ENCODE results near the gene GATAD1.
"Not testable (repeated sequence)": the region's sequence is repeated elsewhere in the genome, so short reads cannot be mapped to it uniquely, and the experiment has no call there.

Gene GATAD1

GRCh38 chr7:92478711-92479110 is 31.4 kb downstream of the GATAD1 start:
- Histone ChIP-seq H3K36me3 (ENCODE audit: control insufficient read depth, insufficient read depth, low read length) (no peaks in the 10 kb centered on the region), H3K9me3 (ENCODE audit: control insufficient read depth, low read length) (no peaks in the 10 kb centered on the region), H3K4me1 (ENCODE audit: control insufficient read depth, insufficient read depth, low read length, poor library complexity, severe bottlenecking) (no peaks in the 10 kb centered on the region), H3K27me3 (replicated peaks; ENCODE audit: control insufficient read depth, insufficient read depth, low read length, poor library complexity, severe bottlenecking) (no peaks in the 10 kb centered on the region), H3K27ac (ENCODE audit: insufficient read depth, low read length, poor library complexity, severe bottlenecking) (no peak overlapping the region), H3K4me3 (ENCODE audit: insufficient read depth, low read depth, low read length, poor library complexity, severe bottlenecking) (no peak overlapping the region)
- DNase-seq, result no peak

DNA sequence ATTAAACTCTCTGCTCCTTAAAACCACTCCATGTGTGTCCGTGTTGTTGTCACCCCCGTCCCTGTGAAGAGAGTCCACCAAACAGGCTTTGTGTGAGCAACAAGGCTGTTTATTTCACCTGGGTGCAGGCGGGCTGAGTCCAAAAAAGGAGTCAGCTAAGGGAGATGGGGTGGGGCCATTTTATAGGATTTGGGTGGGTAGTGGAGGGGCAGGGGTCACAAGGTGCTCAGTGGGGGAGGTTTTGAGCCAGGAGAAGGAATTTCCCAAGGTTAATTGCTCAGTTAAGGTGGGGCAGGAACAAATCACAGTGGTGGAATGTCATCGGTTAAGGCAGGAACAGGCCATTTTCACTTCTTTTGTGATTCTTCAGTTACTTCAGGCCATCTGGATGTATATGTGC is 31.9 kb downstream of the GATAD1 start:
- not testable (repeated sequence) for H3K27ac ChIP-seq (ENCODE audit: insufficient read depth, low read length, poor library complexity, severe bottlenecking); H3K9me3 ChIP-seq (ENCODE audit: control insufficient read depth, low read length); H3K4me1 ChIP-seq (ENCODE audit: control insufficient read depth, insufficient read depth, low read length, poor library complexity, severe bottlenecking); H3K36me3 ChIP-seq (ENCODE audit: control insufficient read depth, insufficient read depth, low read length); H3K27me3 ChIP-seq (replicated peaks; ENCODE audit: control insufficient read depth, insufficient read depth, low read length, poor library complexity, severe bottlenecking); DNase-seq; H3K4me3 ChIP-seq (ENCODE audit: insufficient read depth, low read depth, low read length, poor library complexity, severe bottlenecking)

DNA sequence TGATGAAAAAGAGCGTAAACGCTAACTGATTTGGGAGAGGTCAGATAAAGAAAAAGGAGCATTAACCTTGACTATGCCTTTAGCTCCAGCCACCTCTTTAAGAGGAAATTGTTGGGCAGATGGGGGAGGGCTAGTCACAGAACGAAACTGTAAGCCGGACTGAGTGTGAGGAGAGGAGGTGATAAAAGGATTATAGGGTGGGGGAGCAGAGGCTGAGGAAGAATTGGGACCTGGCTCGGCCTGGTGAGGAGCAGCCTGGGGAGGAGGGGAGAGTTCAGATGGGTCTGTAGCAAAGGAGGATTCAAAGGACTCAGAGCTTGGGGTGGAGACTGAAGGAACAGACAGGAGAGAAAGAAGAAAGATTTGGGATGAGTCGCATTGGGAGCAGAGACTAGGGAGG is 36.3 kb downstream of the GATAD1 start:
- H3K27me3 ChIP-seq (replicated peaks; ENCODE audit: control insufficient read depth, insufficient read depth, low read length, poor library complexity, severe bottlenecking); DNase-seq; H3K4me3 ChIP-seq (ENCODE audit: insufficient read depth, low read depth, low read length, poor library complexity, severe bottlenecking); H3K9me3 ChIP-seq (ENCODE audit: control insufficient read depth, low read length); H3K36me3 ChIP-seq (ENCODE audit: control insufficient read depth, insufficient read depth, low read length); H3K27ac ChIP-seq (ENCODE audit: insufficient read depth, low read length, poor library complexity, severe bottlenecking); H3K4me1 ChIP-seq (ENCODE audit: control insufficient read depth, insufficient read depth, low read length, poor library complexity, severe bottlenecking): not testable (repeated sequence)

DNA sequence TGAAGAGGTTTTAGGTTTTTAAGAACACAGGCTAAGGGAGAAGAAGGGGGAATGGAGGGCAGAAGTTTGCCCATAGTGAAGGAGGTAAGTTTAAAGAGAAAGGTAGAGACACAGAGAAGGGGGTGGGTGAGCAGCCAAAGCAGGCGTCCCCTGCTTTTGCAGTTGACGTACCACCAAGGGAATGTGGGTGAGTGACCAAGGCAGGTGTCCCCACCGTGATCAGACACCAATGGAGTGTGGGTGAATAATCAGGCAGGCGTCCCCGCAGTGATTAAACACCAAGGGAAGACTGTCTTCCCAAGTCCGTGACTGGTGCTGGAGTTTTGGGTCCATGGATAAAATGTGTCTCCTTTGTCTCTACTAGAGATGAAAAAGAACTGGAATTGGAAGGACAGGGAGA is 36.9 kb downstream of the GATAD1 start:
- H3K27me3 ChIP-seq (replicated peaks; ENCODE audit: control insufficient read depth, insufficient read depth, low read length, poor library complexity, severe bottlenecking); H3K9me3 ChIP-seq (ENCODE audit: control insufficient read depth, low read length); H3K4me1 ChIP-seq (ENCODE audit: control insufficient read depth, insufficient read depth, low read length, poor library complexity, severe bottlenecking); H3K36me3 ChIP-seq (ENCODE audit: control insufficient read depth, insufficient read depth, low read length); H3K4me3 ChIP-seq (ENCODE audit: insufficient read depth, low read depth, low read length, poor library complexity, severe bottlenecking); H3K27ac ChIP-seq (ENCODE audit: insufficient read depth, low read length, poor library complexity, severe bottlenecking); DNase-seq: not testable (repeated sequence)

DNA sequence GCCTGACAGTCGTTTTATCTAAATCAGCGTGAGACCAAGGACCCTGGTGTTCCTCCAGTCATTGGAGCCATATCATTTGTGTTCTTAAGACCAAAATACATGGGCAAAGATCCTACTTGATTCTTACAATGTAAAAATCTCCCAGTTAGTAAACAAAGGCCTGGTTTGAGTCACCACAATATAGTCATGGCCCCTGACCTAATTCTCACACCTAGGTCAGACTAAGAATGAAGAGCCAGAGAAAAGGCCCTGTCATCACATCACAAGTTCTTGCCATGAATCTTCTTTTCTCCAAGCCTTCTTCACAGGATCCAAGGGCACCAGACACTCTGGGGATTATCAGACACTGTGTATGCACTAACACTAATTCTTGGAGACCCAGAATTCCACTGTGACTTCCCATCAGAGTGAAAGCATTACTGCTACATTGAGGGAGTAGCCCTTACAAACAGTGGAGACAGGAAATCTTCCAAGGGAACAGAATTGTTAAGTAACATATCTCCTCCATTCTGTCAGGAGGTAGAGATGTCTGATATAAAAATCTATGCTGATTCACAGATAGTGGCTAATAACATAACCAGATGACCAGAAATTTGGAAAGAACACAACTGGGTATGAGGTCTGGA is 38.1 kb downstream of the GATAD1 start:
- Histone ChIP-seq H3K9me3 (ENCODE audit: control insufficient read depth, low read length) (no peaks in the 10 kb centered on the region), H3K4me3 (ENCODE audit: insufficient read depth, low read depth, low read length, poor library complexity, severe bottlenecking) (no peak overlapping the region), H3K36me3 (ENCODE audit: control insufficient read depth, insufficient read depth, low read length) (peaks cover 12% of the 10 kb centered on the region), H3K27ac (ENCODE audit: insufficient read depth, low read length, poor library complexity, severe bottlenecking) (no peak overlapping the region), H3K27me3 (replicated peaks; ENCODE audit: control insufficient read depth, insufficient read depth, low read length, poor library complexity, severe bottlenecking) (no peaks in the 10 kb centered on the region), H3K4me1 (ENCODE audit: control insufficient read depth, insufficient read depth, low read length, poor library complexity, severe bottlenecking) (no peaks in the 10 kb centered on the region)
- no peak for DNase-seq

DNA sequence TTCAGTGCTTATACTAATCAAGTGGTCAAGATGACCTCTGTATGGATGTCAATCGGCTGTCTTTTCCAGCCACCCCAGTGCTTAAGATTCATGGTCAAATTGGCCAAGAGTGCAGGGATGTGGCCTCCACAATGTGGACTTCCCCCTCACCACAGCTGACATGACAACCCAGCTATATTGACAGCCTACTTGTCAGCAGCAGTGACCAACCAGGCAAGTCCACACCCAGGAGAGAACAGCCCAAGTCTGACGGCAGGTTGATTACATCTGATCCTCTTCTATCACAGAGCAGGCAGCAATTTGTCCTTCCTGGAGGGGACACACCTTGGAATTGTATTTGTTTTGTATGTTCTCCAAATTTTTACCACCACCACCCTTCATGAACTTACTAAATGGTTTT is 38.7 kb downstream of the GATAD1 start:
- no peak for DNase-seq
- Histone ChIP-seq H3K27me3 (replicated peaks; ENCODE audit: control insufficient read depth, insufficient read depth, low read length, poor library complexity, severe bottlenecking) (no peaks in the 10 kb centered on the region), H3K4me1 (ENCODE audit: control insufficient read depth, insufficient read depth, low read length, poor library complexity, severe bottlenecking) (no peaks in the 10 kb centered on the region), H3K27ac (ENCODE audit: insufficient read depth, low read length, poor library complexity, severe bottlenecking) (no peak overlapping the region), H3K36me3 (ENCODE audit: control insufficient read depth, insufficient read depth, low read length) (peaks cover 18% of the 10 kb centered on the region), H3K9me3 (ENCODE audit: control insufficient read depth, low read length) (no peaks in the 10 kb centered on the region), H3K4me3 (ENCODE audit: insufficient read depth, low read depth, low read length, poor library complexity, severe bottlenecking) (no peak overlapping the region)

- Histone ChIP-seq H3K4me3 (ENCODE audit: insufficient read depth, low read depth, low read length, poor library complexity, severe bottlenecking) (no peak overlapping the region), H3K27me3 (replicated peaks; ENCODE audit: control insufficient read depth, insufficient read depth, low read length, poor library complexity, severe bottlenecking) (no peaks in the 10 kb centered on the region), H3K27ac (ENCODE audit: insufficient read depth, low read length, poor library complexity, severe bottlenecking) (no peak overlapping the region), H3K36me3 (ENCODE audit: control insufficient read depth, insufficient read depth, low read length) (peaks cover 35% of the 10 kb centered on the region), H3K9me3 (ENCODE audit: control insufficient read depth, low read length) (no peaks in the 10 kb centered on the region), H3K4me1 (ENCODE audit: control insufficient read depth, insufficient read depth, low read length, poor library complexity, severe bottlenecking) (no peaks in the 10 kb centered on the region)
- no peak for DNase-seq
Observed at GRCh38 chr7:92487804-92488203, 40.5 kb downstream of the GATAD1 start.

DNA sequence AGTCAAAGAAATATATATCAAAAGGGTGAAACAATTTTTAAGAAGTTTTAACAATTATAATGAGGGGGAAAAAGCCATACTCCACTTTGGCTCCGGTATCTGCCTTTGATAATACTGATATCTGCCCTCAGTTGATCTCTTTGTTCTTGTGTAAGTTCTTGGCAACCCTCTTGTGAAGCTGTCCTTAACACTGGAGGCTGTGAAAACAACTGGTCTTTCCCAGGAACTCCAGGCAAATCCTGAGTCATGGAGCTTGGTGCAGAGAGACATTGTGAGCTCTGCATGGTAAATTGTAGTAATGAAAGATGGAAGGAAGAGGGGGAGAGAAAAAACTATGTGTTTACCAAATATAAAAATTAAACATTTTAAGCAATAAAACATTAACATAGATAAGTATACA is 42.4 kb downstream of the GATAD1 start:
- Histone ChIP-seq H3K27ac (ENCODE audit: insufficient read depth, low read length, poor library complexity, severe bottlenecking) (no peak overlapping the region), H3K36me3 (ENCODE audit: control insufficient read depth, insufficient read depth, low read length) (peaks cover 43% of the 10 kb centered on the region), H3K27me3 (replicated peaks; ENCODE audit: control insufficient read depth, insufficient read depth, low read length, poor library complexity, severe bottlenecking) (no peaks in the 10 kb centered on the region), H3K9me3 (ENCODE audit: control insufficient read depth, low read length) (no peaks in the 10 kb centered on the region), H3K4me1 (ENCODE audit: control insufficient read depth, insufficient read depth, low read length, poor library complexity, severe bottlenecking) (no peaks in the 10 kb centered on the region), H3K4me3 (ENCODE audit: insufficient read depth, low read depth, low read length, poor library complexity, severe bottlenecking) (no peak overlapping the region)
- no peak for DNase-seq

- H3K4me1 ChIP-seq (ENCODE audit: control insufficient read depth, insufficient read depth, low read length, poor library complexity, severe bottlenecking), result no peaks in the 10 kb centered on the region
- peaks cover 52% of the 10 kb centered on the region for H3K36me3 ChIP-seq (ENCODE audit: control insufficient read depth, insufficient read depth, low read length)
- H3K4me3 ChIP-seq (ENCODE audit: insufficient read depth, low read depth, low read length, poor library complexity, severe bottlenecking), result no peak overlapping the region
- DNase-seq, result no peak
- no peaks in the 10 kb centered on the region for H3K9me3 ChIP-seq (ENCODE audit: control insufficient read depth, low read length)
- no peaks in the 10 kb centered on the region for H3K27me3 ChIP-seq (replicated peaks; ENCODE audit: control insufficient read depth, insufficient read depth, low read length, poor library complexity, severe bottlenecking)
- no peak overlapping the region for H3K27ac ChIP-seq (ENCODE audit: insufficient read depth, low read length, poor library complexity, severe bottlenecking)
Observed at GRCh38 chr7:92496876-92497275, 49.6 kb downstream of the GATAD1 start.

GRCh38 chr7:92498557-92498956 is 51.3 kb downstream of the GATAD1 start:
- H3K9me3 ChIP-seq (ENCODE audit: control insufficient read depth, low read length), result no peaks in the 10 kb centered on the region
- no peaks in the 10 kb centered on the region for H3K27me3 ChIP-seq (replicated peaks; ENCODE audit: control insufficient read depth, insufficient read depth, low read length, poor library complexity, severe bottlenecking)
- no peaks in the 10 kb centered on the region for H3K4me1 ChIP-seq (ENCODE audit: control insufficient read depth, insufficient read depth, low read length, poor library complexity, severe bottlenecking)
- no peak overlapping the region for H3K4me3 ChIP-seq (ENCODE audit: insufficient read depth, low read depth, low read length, poor library complexity, severe bottlenecking)
- no peak overlapping the region for H3K27ac ChIP-seq (ENCODE audit: insufficient read depth, low read length, poor library complexity, severe bottlenecking)
- H3K36me3 ChIP-seq (ENCODE audit: control insufficient read depth, insufficient read depth, low read length), result peaks cover 45% of the 10 kb centered on the region
- no peak for DNase-seq

Data from effector memory CD4-positive, alpha-beta T cell (primary cell).